ENCODE data around the gene FER1L5. TPM values are rescaled to one million over a fixed set of nuclear protein-coding genes. Genes with fewer than 3 reads are reported as not detected.
A peak's percentile ranks its signal among the peaks of the same experiment; 100 is the strongest.

FER1L5 gene
- total RNA-seq, 1 donor from 2014 or later: not detected

DNA sequence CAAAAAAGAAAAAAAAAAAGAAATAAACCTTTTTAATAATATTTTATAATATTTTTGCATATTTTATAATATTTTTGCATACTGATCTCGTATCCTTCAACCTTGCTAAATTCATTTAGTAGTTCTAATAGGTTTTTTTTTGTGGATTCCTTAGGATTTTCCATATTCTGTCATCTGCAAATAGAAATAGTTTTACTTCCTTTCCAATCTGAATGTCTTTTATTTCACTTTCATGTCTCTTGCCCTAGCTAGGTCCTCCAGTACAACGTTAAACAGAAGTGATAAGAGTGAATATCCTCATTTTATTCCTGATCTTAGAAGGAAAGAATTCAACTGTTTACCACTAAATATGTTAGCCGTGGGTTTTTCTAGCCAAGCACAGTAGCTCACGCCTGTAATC lies 83.6 kb downstream of the FER1L5 start:
- ATAC-seq (ENCODE audit: poor library complexity) (no peak), DNase-seq (no peak)
- intact Hi-C loops (cut with DNase I): no loop called here

DNA sequence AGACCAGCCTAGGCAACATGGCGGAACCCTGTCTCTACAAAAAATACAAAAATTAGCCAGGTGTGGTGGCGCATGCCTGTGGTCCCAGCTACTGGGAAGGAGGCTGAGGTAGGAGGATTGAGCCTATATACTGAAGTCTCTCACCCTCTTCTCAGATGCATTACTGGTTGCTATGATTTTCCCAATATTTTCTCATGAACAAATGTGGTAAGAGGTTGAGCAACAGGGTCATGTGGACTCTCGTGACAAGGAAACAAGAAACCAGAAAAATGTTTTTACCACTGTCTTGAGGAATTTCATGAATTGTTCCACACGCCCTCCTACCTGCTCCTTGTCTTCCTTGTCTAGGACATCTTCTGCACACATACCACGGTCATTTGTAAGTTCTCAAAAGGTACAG lies 84.9 kb downstream of the FER1L5 start:
- no peak for DNase-seq

DNA sequence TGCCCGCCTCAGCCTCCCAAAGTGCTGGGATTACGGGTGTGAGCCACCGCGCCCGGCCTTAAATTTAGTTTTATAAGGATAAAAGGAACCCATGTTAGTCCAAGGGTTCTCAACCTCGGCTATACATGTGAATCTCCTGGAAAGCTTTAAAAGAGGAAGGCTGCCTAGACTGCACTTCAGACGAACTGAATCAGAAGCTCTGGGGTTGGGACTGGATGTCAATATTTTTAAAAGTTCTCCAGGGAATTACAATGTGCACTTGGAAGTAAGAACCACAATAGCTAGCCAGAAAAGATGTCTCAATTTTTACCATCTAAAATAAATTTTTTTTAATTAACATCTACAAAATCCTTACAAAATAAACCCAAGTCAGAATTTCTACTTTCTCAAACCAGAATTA lies 87.2 kb downstream of the FER1L5 start:
- ATAC-seq (ENCODE audit: poor library complexity) (peak; percentile 53), DNase-seq (no peak)
- intact Hi-C loops (cut with DNase I): no loop called here

More for the DNA sequence above, 84.9 kb downstream of the FER1L5 start:
- ATAC-seq (ENCODE audit: poor library complexity): no peak
- intact Hi-C loops (cut with DNase I): no loop called here

DNA sequence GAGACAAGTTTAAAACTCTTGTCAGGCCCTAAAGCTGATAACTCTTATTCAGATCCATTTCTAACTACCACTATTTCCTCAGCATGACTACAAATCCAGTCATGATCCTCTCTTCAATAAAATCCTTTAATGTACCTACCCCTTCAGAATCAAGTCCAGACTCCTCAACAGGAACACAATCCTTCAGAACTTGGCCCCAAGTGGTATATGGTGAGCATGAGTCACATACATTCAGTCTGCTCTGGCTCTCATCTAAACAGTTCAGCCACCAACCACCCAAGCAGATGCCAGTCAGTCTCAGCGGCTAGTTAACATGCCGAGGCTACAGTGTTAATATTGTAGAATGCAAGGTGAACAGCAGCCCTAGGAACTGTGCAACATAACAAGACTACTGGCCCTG lies 87.6 kb downstream of the FER1L5 start:
- ATAC-seq (ENCODE audit: poor library complexity) (no peak), DNase-seq (no peak)
- intact Hi-C loops (cut with DNase I): no loop called here

DNA sequence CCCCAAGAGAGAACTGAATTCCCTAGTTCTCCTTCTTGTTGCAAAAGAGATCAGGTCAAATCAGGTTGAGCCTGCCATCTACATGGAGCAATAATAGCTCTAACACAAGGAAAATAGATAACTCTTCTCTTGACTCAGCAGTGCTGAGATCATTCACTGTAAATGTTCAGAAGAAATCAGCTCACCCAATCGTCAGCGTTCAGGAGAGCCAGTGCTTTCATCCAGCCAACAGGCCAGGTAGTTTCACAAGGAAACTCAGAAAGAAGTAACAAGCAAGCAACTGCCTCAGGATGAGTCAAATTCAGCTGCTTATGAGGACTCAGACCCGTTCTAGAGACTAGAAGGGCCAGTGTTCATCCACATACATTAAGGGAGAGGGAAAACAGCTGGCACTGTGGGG lies 91.4 kb downstream of the FER1L5 start:
- DNase-seq (no peak), ATAC-seq (ENCODE audit: poor library complexity) (no peak)
- intact Hi-C loops (cut with DNase I): no loop called here

DNA sequence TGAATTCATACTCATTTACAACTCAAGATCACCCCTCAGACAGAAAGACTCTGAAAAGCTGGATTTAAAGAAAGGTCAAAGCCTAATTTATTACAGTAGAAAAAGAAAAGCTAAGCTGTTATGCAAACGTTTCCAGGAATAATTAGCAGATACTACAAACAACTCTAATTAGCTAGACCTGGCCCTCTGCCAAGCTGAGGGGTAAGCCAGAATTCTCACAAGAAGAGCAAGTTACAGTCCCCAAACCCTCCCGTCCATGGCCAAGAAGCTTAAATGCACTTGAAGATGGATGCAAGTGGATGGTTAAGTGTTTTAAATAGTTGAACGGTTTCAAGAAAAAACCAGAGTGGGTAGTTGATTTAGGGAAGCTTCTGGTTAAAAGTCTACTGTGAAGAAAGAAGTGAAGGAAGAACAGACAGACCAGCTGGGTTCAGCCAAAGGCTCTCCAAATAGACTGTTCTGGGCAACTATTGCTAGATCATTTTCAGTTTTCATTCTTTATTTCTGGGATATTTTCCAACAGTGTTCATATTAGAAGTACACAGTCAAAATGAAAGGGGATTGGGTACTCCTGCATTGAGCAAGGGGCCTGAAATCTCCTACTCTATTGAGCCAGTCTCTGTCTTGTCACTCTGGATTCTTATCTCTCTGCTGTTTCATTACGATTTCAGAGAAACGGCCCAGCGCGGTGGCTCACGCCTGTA lies 92.5 kb downstream of the FER1L5 start:
- ATAC-seq (ENCODE audit: poor library complexity) (no peak), DNase-seq (no peak)
- intact Hi-C loops (cut with DNase I): no loop called here

DNA sequence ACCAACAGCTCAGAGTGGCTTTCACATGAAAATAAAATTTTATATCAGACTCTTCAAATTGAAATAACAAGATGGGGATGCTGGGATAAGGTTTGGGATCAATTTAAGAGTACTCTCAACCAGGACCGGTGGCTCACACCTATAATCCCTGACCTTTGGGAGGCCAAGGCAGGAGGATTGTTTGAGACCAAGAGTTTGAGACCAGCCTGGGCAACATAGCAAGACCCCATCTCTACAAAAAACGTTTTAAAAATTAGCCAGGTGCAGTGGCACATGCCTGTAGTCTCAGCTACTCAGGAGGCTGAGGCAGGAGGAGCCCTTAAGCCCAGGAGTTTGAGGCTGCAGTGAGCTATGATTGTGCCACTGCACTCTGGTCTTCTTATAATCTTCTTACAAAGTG lies 94.7 kb downstream of the FER1L5 start:
- ATAC-seq (ENCODE audit: poor library complexity): no peak
- intact Hi-C loops (cut with DNase I): no loop called here
- DNase-seq: no peak

DNA sequence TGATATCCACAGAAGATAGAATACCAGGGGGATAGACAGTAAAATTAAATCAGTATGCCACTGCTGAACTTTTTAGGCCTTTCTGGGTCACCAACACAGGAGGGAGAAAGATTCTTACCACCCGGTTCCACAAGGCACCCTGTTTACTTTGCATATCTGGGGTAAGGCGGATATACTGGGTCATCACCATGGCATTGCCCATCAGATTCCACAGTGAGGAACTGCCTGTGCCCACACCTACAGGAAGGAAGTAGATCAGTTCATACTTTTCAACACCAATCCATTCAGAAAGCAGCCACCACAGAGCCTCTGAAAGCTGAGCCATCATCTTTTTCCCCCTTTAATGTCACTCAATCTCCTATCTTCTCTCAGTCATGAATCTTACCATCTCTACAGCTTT lies 95.3 kb downstream of the FER1L5 start:
- DNase-seq (no peak), ATAC-seq (ENCODE audit: poor library complexity) (no peak)
- intact Hi-C loops (cut with DNase I): no loop called here

DNA sequence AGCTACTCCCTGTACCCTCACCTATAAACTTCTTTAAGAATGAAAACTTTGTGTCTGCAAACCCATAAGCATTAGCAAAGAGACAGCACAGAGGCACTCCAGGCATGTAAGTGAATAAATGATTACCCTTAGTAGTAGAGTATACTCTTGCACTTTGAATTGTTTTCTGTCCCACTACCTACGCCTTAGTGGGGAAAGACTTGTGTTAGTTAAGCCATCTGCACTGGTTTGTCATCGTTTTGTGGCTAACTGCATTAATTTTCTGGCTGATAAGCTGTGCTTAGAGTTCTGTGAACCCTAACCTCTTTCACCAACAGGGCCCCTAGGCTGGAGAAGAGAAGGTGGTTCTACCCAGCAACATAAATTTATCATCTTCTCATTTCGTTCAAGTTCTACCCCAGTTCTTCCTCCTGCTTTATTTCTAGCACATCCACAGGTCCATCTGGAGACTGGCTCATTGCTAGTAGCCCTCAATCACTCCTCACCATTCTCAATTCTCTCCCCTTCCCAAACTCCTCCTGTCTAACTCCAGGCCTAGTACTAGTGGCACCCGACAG lies 96.6 kb downstream of the FER1L5 start:
- no peak for ATAC-seq (ENCODE audit: poor library complexity)
- no peak for DNase-seq
- intact Hi-C loops (cut with DNase I): no loop called here

DNA sequence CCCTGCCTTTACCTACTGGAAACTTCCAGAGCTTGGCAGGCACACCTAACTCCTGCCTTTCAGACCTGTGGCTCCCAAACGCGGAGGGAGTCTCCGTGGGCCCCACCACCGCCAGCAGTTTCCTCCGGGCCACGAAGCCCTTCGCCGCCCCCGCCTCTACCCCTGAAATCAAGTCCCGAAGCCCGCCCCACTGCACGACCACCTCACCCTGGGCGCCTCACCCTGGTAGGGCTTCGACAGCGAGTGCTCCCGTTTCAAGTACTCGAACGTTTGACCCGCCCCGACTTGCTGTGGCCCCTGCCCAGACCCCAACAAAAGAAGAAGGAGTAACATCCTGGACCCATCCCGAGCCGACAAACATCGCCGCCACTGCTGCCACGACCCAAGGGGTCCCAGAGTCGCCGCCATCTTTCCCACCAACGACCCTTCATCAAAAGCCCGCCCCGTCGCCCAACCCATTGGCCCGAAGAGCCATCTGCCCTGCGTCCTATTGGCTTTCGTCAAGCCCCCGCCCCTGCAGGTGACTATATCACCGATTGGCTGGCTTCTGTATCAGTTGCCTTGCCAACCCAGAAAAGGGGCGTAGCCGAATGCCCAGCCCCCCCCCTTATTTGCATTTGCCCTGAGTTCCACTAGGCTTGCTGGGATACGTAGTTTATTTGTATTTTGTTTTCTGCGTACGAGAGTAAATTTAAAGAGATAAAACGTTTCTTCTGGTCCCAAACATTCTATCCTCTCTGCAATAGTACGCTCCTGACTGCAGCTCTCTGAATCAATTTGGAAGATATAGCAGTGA lies 97.3 kb downstream of the FER1L5 start, which contains the start of gene LMAN2L:
TSS of gene LMAN2L (minus strand) at position 432 of the 796 bp plus-strand sequence. CDS start at position 408, 24 bp downstream.
- ATAC-seq (ENCODE audit: poor library complexity) (peak; percentile 99), DNase-seq (peak; percentile 98)
- intact Hi-C loops (cut with DNase I): no loop called here

DNA sequence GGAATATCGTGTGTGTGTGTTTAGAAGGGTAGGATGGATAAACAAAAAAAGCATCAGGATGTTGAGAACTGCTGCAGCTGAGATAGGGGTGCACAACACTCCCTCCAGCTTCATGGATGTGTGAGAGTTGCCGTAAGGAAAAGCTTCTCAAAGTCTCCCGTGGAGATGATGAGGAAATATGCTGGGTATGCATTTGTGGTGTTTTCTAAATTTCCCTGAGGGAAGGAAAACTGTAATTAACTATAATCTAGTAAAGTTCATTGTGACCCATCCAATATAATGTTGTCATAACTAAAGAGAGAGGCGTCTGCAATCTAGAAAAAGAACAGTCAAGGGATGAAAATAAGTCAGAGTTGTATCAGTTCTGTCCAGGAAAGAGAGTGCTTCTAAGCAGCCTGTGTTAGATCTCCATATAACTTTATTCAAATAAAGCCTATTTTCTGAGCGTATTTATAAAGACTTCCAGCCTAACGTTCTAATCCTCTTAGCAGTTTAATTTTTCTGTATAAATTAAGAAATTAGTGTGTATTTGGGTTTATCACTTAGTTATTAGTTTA lies 104.6 kb downstream of the FER1L5 start:
- DNase-seq (no peak), ATAC-seq (ENCODE audit: poor library complexity) (peak; percentile 15)
- intact Hi-C loops (cut with DNase I): no loop called here

DNA sequence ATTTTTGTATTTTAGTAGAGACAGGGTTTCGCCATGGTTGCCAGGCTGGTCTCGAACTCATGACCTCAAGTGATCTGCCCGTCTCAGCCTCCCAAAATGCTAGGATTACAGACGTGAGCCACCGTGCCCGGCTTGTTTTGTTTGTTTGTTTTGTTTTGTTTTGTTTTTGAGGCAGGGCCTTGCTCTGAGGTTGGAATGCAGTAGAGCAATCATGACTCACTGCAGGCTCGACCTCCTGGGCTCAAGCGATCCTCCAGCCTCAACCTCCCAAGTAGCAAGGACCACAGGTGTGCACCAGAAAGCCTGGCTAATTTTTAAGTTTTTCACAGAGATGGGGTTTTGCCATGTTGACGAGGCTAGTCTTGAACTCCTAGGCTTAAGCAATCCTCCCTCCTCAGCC lies 109.2 kb downstream of the FER1L5 start:
- no peak for ATAC-seq (ENCODE audit: poor library complexity)
- intact Hi-C loops (cut with DNase I): no loop called here

DNA sequence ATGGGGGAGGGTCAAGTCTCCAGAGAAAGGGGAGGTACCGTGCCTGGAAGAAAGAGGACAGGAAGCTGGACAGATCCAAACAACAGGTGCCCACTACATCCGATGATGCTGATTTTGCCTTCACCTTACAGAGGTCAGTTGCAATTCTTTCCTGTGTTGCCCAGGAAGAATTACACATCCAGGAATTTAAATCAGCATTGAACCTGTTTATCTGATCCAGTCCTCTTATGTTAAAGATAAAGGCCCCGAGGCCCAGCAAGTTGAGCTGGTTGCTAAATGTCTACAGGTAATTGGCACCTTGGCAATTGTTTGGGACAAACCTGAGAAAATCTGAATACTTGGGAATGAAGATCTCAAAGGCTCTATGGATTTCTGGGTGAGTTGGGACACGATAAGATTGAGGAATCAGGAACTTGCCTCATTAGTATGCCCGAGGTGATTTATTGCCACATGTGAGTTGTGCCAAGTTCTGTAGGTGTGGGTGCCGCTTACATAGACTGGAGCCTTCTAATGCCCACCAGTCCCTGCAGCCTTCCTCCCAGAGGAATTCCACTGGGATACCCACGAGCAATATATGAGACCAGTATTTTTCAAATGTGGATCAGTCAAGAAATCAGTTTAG lies 111.2 kb downstream of the FER1L5 start:
- no peak for DNase-seq
- no peak for ATAC-seq (ENCODE audit: poor library complexity)
- intact Hi-C loops (cut with DNase I): no loop called here

More for the DNA sequence above, 109.2 kb downstream of the FER1L5 start:
- DNase-seq: no peak

DNA sequence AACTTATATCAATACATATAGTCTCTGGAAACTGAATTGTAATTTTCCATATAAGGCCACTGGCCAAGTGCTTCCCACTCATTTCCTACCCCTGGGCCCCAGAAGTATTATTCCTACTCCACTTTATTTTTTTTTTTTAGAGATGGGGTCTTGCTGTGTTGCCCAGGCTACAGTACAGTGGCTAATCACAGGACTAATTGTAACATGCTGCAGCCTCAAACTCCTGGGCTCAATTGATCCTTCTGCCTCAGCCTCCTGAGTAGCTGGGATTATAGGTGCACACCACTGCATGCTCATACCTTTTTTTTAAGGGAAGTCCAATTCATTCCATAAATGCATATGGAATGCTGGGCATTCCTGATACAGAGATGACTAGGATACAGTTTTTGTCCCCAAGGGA lies 111.8 kb downstream of the FER1L5 start:
- ATAC-seq (ENCODE audit: poor library complexity) (no peak), DNase-seq (no peak)
- intact Hi-C loops (cut with DNase I): no loop called here

Other genes with a start within 250 kb of the FER1L5 start
- gene NEURL3, start 137.4 kb upstream of the FER1L5 start, total RNA-seq: not detected
- gene ARID5A, start 106.0 kb upstream of the FER1L5 start, total RNA-seq: 9.4 TPM
- 31.8 TPM for gene KANSL3, start 4.5 kb upstream of the FER1L5 start, total RNA-seq
- gene LMAN2L, start 97.3 kb downstream of the FER1L5 start, total RNA-seq: 25.7 TPM
- 31.4 TPM for gene CNNM4, start 118.1 kb downstream of the FER1L5 start, total RNA-seq
- 13.5 TPM for gene CNNM3, start 173.5 kb downstream of the FER1L5 start, total RNA-seq
- gene ANKRD23, start 201.3 kb downstream of the FER1L5 start, total RNA-seq: 10.6 TPM
- gene ANKRD39, start 215.3 kb downstream of the FER1L5 start, total RNA-seq: 14.6 TPM
- gene SEMA4C, start 227.3 kb downstream of the FER1L5 start, total RNA-seq: 18.2 TPM

Data from Right ventricle myocardium superior (tissue), 1 donor.